ENCODE measurements around the gene DOC2A. TPM values are rescaled to one million over a fixed set of nuclear protein-coding genes. Genes with fewer than 3 reads are reported as not detected.

The DOC2A gene
- total and polyA plus RNA-seq, 9 of the 15 experiments (the other 6 are each of a cell fraction or from before 2014, with no cell fraction given), result 0.03 to 0.38 (median 0.28) TPM; not detected in 1

DNA sequence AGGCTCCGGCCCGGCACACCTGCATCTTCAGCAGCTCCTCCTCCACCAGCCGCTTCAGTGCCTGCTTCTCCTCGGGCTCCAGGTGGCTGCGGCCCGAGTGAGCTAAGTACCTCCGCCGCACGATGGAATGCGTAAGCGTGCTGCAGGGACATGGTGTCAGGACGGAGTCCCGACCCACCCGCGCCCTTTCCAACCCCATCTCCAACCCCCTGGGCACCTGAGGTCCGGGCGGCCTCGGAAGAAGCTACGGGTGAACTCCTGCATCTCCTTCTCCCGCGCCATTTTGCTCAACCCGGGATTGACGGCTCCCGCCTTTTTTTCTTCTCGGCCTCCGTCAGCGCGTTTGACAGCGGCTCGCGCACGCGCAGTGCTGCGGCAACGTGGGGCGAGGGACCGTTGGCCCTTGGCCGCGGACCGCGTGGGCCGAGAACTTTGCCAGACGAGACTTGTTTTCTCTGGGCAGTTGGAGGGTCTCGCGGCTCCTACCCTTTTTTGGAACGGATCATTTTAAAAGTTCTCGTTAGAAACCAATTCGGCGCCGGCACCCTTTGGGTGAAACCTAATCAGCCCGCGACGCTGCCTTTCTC is 15.4 kb downstream of the DOC2A start, which contains the start of gene HIRIP3 (continued):
- TF ChIP-seq, protein P1, sequence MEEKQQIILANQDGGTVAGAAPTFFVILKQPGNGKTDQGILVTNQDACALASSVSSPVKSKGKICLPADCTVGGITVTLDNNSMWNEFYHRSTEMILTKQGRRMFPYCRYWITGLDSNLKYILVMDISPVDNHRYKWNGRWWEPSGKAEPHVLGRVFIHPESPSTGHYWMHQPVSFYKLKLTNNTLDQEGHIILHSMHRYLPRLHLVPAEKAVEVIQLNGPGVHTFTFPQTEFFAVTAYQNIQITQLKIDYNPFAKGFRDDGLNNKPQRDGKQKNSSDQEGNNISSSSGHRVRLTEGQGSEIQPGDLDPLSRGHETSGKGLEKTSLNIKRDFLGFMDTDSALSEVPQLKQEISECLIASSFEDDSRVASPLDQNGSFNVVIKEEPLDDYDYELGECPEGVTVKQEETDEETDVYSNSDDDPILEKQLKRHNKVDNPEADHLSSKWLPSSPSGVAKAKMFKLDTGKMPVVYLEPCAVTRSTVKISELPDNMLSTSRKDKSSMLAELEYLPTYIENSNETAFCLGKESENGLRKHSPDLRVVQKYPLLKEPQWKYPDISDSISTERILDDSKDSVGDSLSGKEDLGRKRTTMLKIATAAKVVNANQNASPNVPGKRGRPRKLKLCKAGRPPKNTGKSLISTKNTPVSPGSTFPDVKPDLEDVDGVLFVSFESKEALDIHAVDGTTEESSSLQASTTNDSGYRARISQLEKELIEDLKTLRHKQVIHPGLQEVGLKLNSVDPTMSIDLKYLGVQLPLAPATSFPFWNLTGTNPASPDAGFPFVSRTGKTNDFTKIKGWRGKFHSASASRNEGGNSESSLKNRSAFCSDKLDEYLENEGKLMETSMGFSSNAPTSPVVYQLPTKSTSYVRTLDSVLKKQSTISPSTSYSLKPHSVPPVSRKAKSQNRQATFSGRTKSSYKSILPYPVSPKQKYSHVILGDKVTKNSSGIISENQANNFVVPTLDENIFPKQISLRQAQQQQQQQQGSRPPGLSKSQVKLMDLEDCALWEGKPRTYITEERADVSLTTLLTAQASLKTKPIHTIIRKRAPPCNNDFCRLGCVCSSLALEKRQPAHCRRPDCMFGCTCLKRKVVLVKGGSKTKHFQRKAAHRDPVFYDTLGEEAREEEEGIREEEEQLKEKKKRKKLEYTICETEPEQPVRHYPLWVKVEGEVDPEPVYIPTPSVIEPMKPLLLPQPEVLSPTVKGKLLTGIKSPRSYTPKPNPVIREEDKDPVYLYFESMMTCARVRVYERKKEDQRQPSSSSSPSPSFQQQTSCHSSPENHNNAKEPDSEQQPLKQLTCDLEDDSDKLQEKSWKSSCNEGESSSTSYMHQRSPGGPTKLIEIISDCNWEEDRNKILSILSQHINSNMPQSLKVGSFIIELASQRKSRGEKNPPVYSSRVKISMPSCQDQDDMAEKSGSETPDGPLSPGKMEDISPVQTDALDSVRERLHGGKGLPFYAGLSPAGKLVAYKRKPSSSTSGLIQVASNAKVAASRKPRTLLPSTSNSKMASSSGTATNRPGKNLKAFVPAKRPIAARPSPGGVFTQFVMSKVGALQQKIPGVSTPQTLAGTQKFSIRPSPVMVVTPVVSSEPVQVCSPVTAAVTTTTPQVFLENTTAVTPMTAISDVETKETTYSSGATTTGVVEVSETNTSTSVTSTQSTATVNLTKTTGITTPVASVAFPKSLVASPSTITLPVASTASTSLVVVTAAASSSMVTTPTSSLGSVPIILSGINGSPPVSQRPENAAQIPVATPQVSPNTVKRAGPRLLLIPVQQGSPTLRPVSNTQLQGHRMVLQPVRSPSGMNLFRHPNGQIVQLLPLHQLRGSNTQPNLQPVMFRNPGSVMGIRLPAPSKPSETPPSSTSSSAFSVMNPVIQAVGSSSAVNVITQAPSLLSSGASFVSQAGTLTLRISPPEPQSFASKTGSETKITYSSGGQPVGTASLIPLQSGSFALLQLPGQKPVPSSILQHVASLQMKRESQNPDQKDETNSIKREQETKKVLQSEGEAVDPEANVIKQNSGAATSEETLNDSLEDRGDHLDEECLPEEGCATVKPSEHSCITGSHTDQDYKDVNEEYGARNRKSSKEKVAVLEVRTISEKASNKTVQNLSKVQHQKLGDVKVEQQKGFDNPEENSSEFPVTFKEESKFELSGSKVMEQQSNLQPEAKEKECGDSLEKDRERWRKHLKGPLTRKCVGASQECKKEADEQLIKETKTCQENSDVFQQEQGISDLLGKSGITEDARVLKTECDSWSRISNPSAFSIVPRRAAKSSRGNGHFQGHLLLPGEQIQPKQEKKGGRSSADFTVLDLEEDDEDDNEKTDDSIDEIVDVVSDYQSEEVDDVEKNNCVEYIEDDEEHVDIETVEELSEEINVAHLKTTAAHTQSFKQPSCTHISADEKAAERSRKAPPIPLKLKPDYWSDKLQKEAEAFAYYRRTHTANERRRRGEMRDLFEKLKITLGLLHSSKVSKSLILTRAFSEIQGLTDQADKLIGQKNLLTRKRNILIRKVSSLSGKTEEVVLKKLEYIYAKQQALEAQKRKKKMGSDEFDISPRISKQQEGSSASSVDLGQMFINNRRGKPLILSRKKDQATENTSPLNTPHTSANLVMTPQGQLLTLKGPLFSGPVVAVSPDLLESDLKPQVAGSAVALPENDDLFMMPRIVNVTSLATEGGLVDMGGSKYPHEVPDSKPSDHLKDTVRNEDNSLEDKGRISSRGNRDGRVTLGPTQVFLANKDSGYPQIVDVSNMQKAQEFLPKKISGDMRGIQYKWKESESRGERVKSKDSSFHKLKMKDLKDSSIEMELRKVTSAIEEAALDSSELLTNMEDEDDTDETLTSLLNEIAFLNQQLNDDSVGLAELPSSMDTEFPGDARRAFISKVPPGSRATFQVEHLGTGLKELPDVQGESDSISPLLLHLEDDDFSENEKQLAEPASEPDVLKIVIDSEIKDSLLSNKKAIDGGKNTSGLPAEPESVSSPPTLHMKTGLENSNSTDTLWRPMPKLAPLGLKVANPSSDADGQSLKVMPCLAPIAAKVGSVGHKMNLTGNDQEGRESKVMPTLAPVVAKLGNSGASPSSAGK (IDR thresholded peaks at IDR 0.05), result peak; percentile 97
- TF ChIP-seq ZNF165 (CRISPR knock-in tag; IDR thresholded peaks at IDR 0.05; ENCODE audit: borderline replicate concordance) (no peak), TCFL5 (CRISPR knock-in tag; conservative IDR thresholded peaks at IDR 0.05) (no peak), ZC3H4 (CRISPR knock-in tag; IDR thresholded peaks at IDR 0.05; ENCODE audit: borderline replicate concordance) (no peak), NFIX (CRISPR knock-in tag; IDR thresholded peaks at IDR 0.05; ENCODE audit: low read depth) (no peak), MECOM (CRISPR knock-in tag; IDR thresholded peaks at IDR 0.05) (no peak), HSF4 (CRISPR knock-in tag; IDR thresholded peaks at IDR 0.05; ENCODE audit: borderline replicate concordance) (no peak), CSDE1 (IDR thresholded peaks at IDR 0.05) (no peak; a peak in 1 of 4 replicates), NFRKB (IDR thresholded peaks at IDR 0.05; ENCODE audit: low read depth) (peak; percentile 97; the same call in 1 of the 2 replicates), BRD4 (IDR thresholded peaks at IDR 0.05) (no peak; the same call in 1 of the 2 replicates), SRSF9 (IDR thresholded peaks at IDR 0.05; ENCODE audit: borderline replicate concordance, low read depth, low read length) (no peak), NR3C1 (CRISPR knock-in tag; IDR thresholded peaks at IDR 0.05) (0 out of 2 replicates have a peak, but pooled peaks have one; percentile 21), RBFOX2 (IDR thresholded peaks at IDR 0.05; ENCODE audit: low read depth, low read length) (peak; percentile 92), KLF13 (tag; IDR thresholded peaks at IDR 0.05; ENCODE audit: borderline replicate concordance, low read depth) (no peak), POLR2AphosphoS2 (IDR thresholded peaks at IDR 0.05; ENCODE audit: low read length) (0 out of 2 replicates have a peak, but pooled peaks have one; percentile 32), NCOR1 (IDR thresholded peaks at IDR 0.05) (no peak), ZNF785 (CRISPR knock-in tag; IDR thresholded peaks at IDR 0.05) (no peak), XRCC3 (IDR thresholded peaks at IDR 0.05) (no peak), ARID2 (IDR thresholded peaks at IDR 0.05) (no peak)
